H1 (cell line): Measurements from ENCODE around the gene DEXI. TPM values are rescaled to one million over a fixed set of nuclear protein-coding genes. Genes with fewer than 3 reads are reported as not detected.

Source experiments
- CTCF ChIA-PET: fragments of 300-600 bp; sonication (Branson Sonifier 250); formaldehyde crosslinking; loops from one replicate; lab custom pipeline; 2021; ENCODE audit not compliant: partially characterized antibody; lab: Charles Lee
- POLR2A ChIA-PET: fragments of 300-600 bp; sonication (Branson Sonifier 250); formaldehyde crosslinking; loops from one replicate; lab custom pipeline; 2021; ENCODE audit warnings: inconsistent platforms; ENCODE audit not compliant: partially characterized antibody; lab: Charles Lee
- DNase-seq, 2 experiments: peaks; one replicate each; pipeline versions ENCODE4 v3.0.0 to v3.0.0-alpha.2; 2010 to 2022; ENCODE audit warnings: low spot score in 2 of 2, low read depth in 1 of 2, mixed read lengths in 1 of 2
- FAIRE-seq: peaks from 2 replicates; lab custom pipeline; 2011; peaks lifted over from hg19 to GRCh38; lab: Jason Lieb, UNC
- H2AFZ ChIP-seq: 2 replicates; pipeline ENCODE4 v1.8.1; 2012; ENCODE audit warnings: low read length, inconsistent platforms
- H2AK5ac ChIP-seq: 2 replicates; pipeline ENCODE4 v1.6.1; 2013; ENCODE audit warnings: low read depth, low read length
- H2BK120ac ChIP-seq: replicated peaks from 2 replicates; pipeline ENCODE3; 2013; ENCODE audit warnings: low read depth, low read length, inconsistent platforms
- H2BK12ac ChIP-seq: 2 replicates; pipeline ENCODE4 v1.6.1; 2013; ENCODE audit warnings: low read depth, low read length
- H2BK15ac ChIP-seq: 2 replicates; pipeline ENCODE4 v1.6.1; 2013; ENCODE audit warnings: low read length
- H2BK20ac ChIP-seq: 2 replicates; pipeline ENCODE4 v1.6.1; 2013; ENCODE audit warnings: low read length
- H2BK5ac ChIP-seq: 2 replicates; pipeline ENCODE4 v1.6.1; 2013; ENCODE audit warnings: low read depth, low read length
- H3K14ac ChIP-seq: 2 replicates; pipeline ENCODE4 v1.6.1; 2013; ENCODE audit warnings: inconsistent platforms; ENCODE audit not compliant: insufficient read length
- H3K18ac ChIP-seq: 2 replicates; pipeline ENCODE4 v1.6.1; 2013; ENCODE audit warnings: low read length; ENCODE audit errors: extremely low read depth
- H3K23ac ChIP-seq: 2 replicates; pipeline ENCODE4 v1.6.1; 2013; ENCODE audit warnings: inconsistent platforms; ENCODE audit not compliant: insufficient read length
- H3K23me2 ChIP-seq: 2 replicates; pipeline ENCODE4 v1.6.1; 2013; ENCODE audit warnings: low read depth, low read length
- H3K27ac ChIP-seq: 2 replicates; pipeline ENCODE4 v1.6.1; 2011; ENCODE audit warnings: low read depth, low read length, inconsistent platforms
- H3K27me3 ChIP-seq, 4 experiments: replicated peaks in 1 of 4; 1 replicate in 1 of 4; 2 replicates in 3 of 4; pipeline versions ENCODE4 v1.6.1 to v1.8.1; 2011 to 2013; ENCODE audit warnings: low read length in 3 of 4, mild to moderate bottlenecking in 3 of 4, inconsistent platforms in 2 of 4, mixed read lengths in 2 of 4, moderate library complexity in 1 of 4; ENCODE audit not compliant: control insufficient read depth in 3 of 4, insufficient read depth in 3 of 4; ENCODE audit errors: extremely low read depth in 1 of 4
- H3K36me3 ChIP-seq, 4 experiments: 2 replicates each; pipeline versions ENCODE4 v1.6.1 to v1.8.1; 2011 to 2013; ENCODE audit warnings: mild to moderate bottlenecking in 4 of 4, low read length in 3 of 4, moderate library complexity in 2 of 4, control low read depth in 1 of 4, inconsistent platforms in 1 of 4; ENCODE audit not compliant: insufficient read depth in 4 of 4, control insufficient read depth in 2 of 4
- H3K4ac ChIP-seq: replicated peaks from 2 replicates; pipeline ENCODE3; 2013; ENCODE audit warnings: low read length, low read depth, mixed read lengths, inconsistent platforms; ENCODE audit not compliant: insufficient read length
- H3K4me1 ChIP-seq, 4 experiments: replicated peaks in 1 of 4; 1 replicate in 1 of 4; 2 replicates in 3 of 4; pipeline versions ENCODE4 v1.6.1 to v1.8.1; 2011 to 2013; ENCODE audit warnings: low read length in 3 of 4, inconsistent platforms in 2 of 4, mixed read lengths in 1 of 4; ENCODE audit not compliant: insufficient read depth in 4 of 4, control insufficient read depth in 3 of 4
- H3K4me2 ChIP-seq, 2 experiments: 2 replicates each; pipeline versions ENCODE4 v1.6.1 to v1.8.1; 2011 to 2013; ENCODE audit warnings: low read depth in 2 of 2, low read length in 2 of 2, control low read depth in 1 of 2, inconsistent platforms in 1 of 2, mild to moderate bottlenecking in 1 of 2; ENCODE audit not compliant: insufficient read depth in 1 of 2
- H3K4me3 ChIP-seq, 4 experiments: fragments of 200-600, 300-600 bp in 1 of 4; sonication (generic), shearing (Covaris generic), sonication (Bioruptor Twin) in 1 of 4; 2 replicates each; pipeline versions ENCODE4 v1.5.1 to v1.8.1; 2011 to 2016; ENCODE audit warnings: low read length in 4 of 4, low read depth in 3 of 4, control low read depth in 2 of 4, inconsistent platforms in 2 of 4, mild to moderate bottlenecking in 2 of 4, mixed read lengths in 1 of 4, moderate library complexity in 1 of 4; ENCODE audit not compliant: insufficient read depth in 2 of 4; ENCODE audit errors: extremely low read depth in 1 of 4
- H3K56ac ChIP-seq: replicated peaks from 2 replicates; pipeline ENCODE3; 2013; ENCODE audit warnings: low read depth, mild to moderate bottlenecking, mixed read lengths, low read length, inconsistent platforms; ENCODE audit not compliant: insufficient read length
- H3K79me1 ChIP-seq: 2 replicates; pipeline ENCODE4 v1.6.1; 2013; ENCODE audit warnings: low read depth, low read length, control low read depth
- H3K79me2 ChIP-seq, 2 experiments: 2 replicates each; pipeline versions ENCODE4 v1.6.1 to v1.8.1; 2012 to 2013; ENCODE audit warnings: low read length in 2 of 2, mild to moderate bottlenecking in 2 of 2, inconsistent platforms in 1 of 2; ENCODE audit not compliant: insufficient read depth in 2 of 2, control insufficient read depth in 1 of 2
- H3K9ac ChIP-seq, 4 experiments: replicated peaks in 1 of 4; 1 replicate in 1 of 4; 2 replicates in 3 of 4; pipeline versions ENCODE4 v1.6.1 to v1.8.1; 2011 to 2013; ENCODE audit warnings: low read depth in 3 of 4, low read length in 3 of 4, control low read depth in 2 of 4, mild to moderate bottlenecking in 2 of 4, moderate library complexity in 2 of 4, inconsistent platforms in 1 of 4; ENCODE audit errors: extremely low read depth in 1 of 4
- H3K9me3 ChIP-seq, 2 experiments: 2 replicates each; pipeline versions ENCODE4 v1.6.1 to v1.8.1; 2012 to 2013; ENCODE audit warnings: mild to moderate bottlenecking in 2 of 2, moderate library complexity in 2 of 2, control low read depth in 1 of 2, inconsistent platforms in 1 of 2, low read depth in 1 of 2, low read length in 1 of 2, mixed read lengths in 1 of 2; ENCODE audit not compliant: insufficient read depth in 2 of 2
- H4K20me1 ChIP-seq, 2 experiments: replicated peaks in 1 of 2; 2 replicates each; pipeline versions ENCODE3 to v1.8.1; 2011 to 2013; ENCODE audit warnings: inconsistent platforms in 2 of 2, low read length in 2 of 2, mild to moderate bottlenecking in 1 of 2; ENCODE audit not compliant: insufficient read depth in 2 of 2, control insufficient read depth in 1 of 2
- H4K5ac ChIP-seq: 2 replicates; pipeline ENCODE4 v1.6.1; 2013; ENCODE audit warnings: low read length, low read depth, mixed read lengths, inconsistent platforms; ENCODE audit not compliant: insufficient read length
- H4K8ac ChIP-seq: 2 replicates; pipeline ENCODE4 v1.8.0; 2013; ENCODE audit warnings: mild to moderate bottlenecking, moderate library complexity, low read length, inconsistent platforms; ENCODE audit not compliant: insufficient read depth; ENCODE audit errors: extremely low read depth
- H4K91ac ChIP-seq: replicated peaks from 2 replicates; pipeline ENCODE3; 2013; ENCODE audit warnings: low read length, mixed read lengths, inconsistent platforms; ENCODE audit not compliant: insufficient read length
- BRCA1 ChIP-seq: IDR thresholded peaks from 2 replicates; pipeline ENCODE4 v1.6.1; 2012; ENCODE audit warnings: low read depth, low read length, improper control_type of control experiment
- EP300 ChIP-seq, 2 experiments: IDR thresholded peaks; 1 replicate in 1 of 2; 2 replicates in 1 of 2; pipeline ENCODE4 v1.6.1; 2011 to 2012; ENCODE audit warnings: low read depth in 2 of 2, low read length in 2 of 2, mild to moderate bottlenecking in 2 of 2, borderline replicate concordance in 1 of 2, inconsistent platforms in 1 of 2, moderate library complexity in 1 of 2
- GTF2F1 ChIP-seq: IDR thresholded peaks from 2 replicates; pipeline ENCODE4 v1.6.1; 2012; ENCODE audit warnings: low read depth, low read length, improper control_type of control experiment, borderline replicate concordance
- SIN3A ChIP-seq, 2 experiments: IDR thresholded peaks in 1 of 2; conservative IDR thresholded peaks in 1 of 2; 2 replicates each; pipeline ENCODE4 v1.6.1; 2011 to 2012; ENCODE audit warnings: low read length in 2 of 2, improper control_type of control experiment in 1 of 2, low read depth in 1 of 2, mild to moderate bottlenecking in 1 of 2
- SRF ChIP-seq: IDR thresholded peaks from 2 replicates; pipeline ENCODE4 v1.6.1; 2011; ENCODE audit warnings: mild to moderate bottlenecking, low read depth, low read length, moderate library complexity
- WGBS, 2 experiments: shearing (Covaris generic) in 1 of 2; methylation state at CpG; one replicate each; pipeline versions ENCODE4 v1.1.6 to v1.1.7; 2013 to 2015; ENCODE audit warnings: low lambda C conversion rate in 2 of 2, mixed read lengths in 2 of 2, inconsistent platforms in 1 of 2, low coverage in 1 of 2, missing lambda C conversion rate in 1 of 2; ENCODE audit not compliant: insufficient replicate concordance in 2 of 2, insufficient coverage in 1 of 2, insufficient read length in 1 of 2; ENCODE audit errors: extremely low coverage in 1 of 2, missing lambda C conversion rate in 1 of 2; 5-methylcytosine and 5-hydroxymethylcytosine counted together
- polyA plus RNA-seq, 7 experiments: library from polyadenylated mRNA; depleted of rRNA in 3 of 7; stranded (reverse) in 5 of 7; unstranded in 2 of 7; fragments of >200 nt in 5 of 7; fragments of 200-250 nt in 2 of 7; gene quantifications; 1 replicate in 5 of 7; 2 replicates in 1 of 7; 4 replicates in 1 of 7; pipeline versions ENCODE4 v1.2.1 to v1.2.3, GENCODE V29; 2011 to 2013; ENCODE audit warnings: missing spikeins in 2 of 7, mixed read lengths in 2 of 7
- total RNA-seq: library from RNA; stranded (reverse); fragmentation: NEBNext Ultra II Directional; extraction: Animal tissue kit (Norgen Biotek cat#: 25700); gene quantifications from 2 replicates; pipeline ENCODE4 v1.2.1, GENCODE V29; 2021

Gene DEXI
- total and polyA plus RNA-seq, 2 of the 8 experiments (the other 6 are each of a cell fraction or from before 2014, with no cell fraction given): 39.5 to 47.3 TPM

GRCh38 chr16:10972108-10972818, 30.0 kb upstream of the DEXI start:
- H3K23me2 ChIP-seq: no peaks in the 10 kb centered on the region
- no peak for FAIRE-seq
- CTCF ChIA-PET: interaction anchor here (0.6 to 8.2 kb wide), 11 partner anchors 8 to 400 kb away, joined by 3 to 67 read pairs (median 6); partner anchors contain the start of gene SOCS1

More at GRCh38 chr16:10972108-10972818, 30.0 kb upstream of the DEXI start:
- no peak overlapping the region for H2AK5ac ChIP-seq
- no peak overlapping the region for H3K4ac ChIP-seq
- H3K4me1 ChIP-seq: peaks cover 0 to 2% (median 0%) of the 10 kb centered on the region in 4 experiments; a peak in 2 of 7 replicates
- H4K20me1 ChIP-seq: peaks cover 0 to 3% of the 10 kb centered on the region in 2 experiments
- H3K27me3 ChIP-seq: no peaks in the 10 kb centered on the region
- H2BK20ac ChIP-seq: no peak overlapping the region
- H3K36me3 ChIP-seq: 0 out of 8 replicates have a peak, but pooled peaks cover 0 to 3% (median 0%) of the 10 kb centered on the region in 4 experiments
- TF ChIP-seq SRF (no peak), SIN3A (conservative IDR thresholded peaks at IDR 0.05 in 1 of 2, IDR thresholded peaks at IDR 0.05 in 1 of 2; ENCODE audit: low read depth in 1 of 2, low read length in 2 of 2) (no peak), EP300 (IDR thresholded peaks at IDR 0.05; ENCODE audit: borderline replicate concordance in 1 of 2, low read depth in 2 of 2, low read length in 2 of 2) (no peak), GTF2F1 (no peak), BRCA1 (no peak)
- no peak overlapping the region for H3K27ac ChIP-seq
- no peak overlapping the region for H3K4me3 ChIP-seq
- no peak overlapping the region for H4K8ac ChIP-seq
- H3K79me1 ChIP-seq: no peaks in the 10 kb centered on the region
- DNase-seq: no peak
- no peak overlapping the region for H3K56ac ChIP-seq
- no peaks in the 10 kb centered on the region for H3K79me2 ChIP-seq
- H2BK120ac ChIP-seq: no peak overlapping the region
- H3K23ac ChIP-seq: no peak overlapping the region
- H2AFZ ChIP-seq: no peak overlapping the region
- H2BK15ac ChIP-seq: no peak overlapping the region
- H4K91ac ChIP-seq: no peak overlapping the region
- no peak overlapping the region for H3K14ac ChIP-seq
- WGBS, 2 experiments: 89% methylated on average over 4 of the region's 4 CpGs; no CpG with 5 or more reads in 1 of the 2 experiments
- no peak overlapping the region for H4K5ac ChIP-seq
- H3K18ac ChIP-seq: no peak overlapping the region
- H3K4me2 ChIP-seq: no peak overlapping the region
- H3K9ac ChIP-seq: no peak overlapping the region
- no peak overlapping the region for H2BK12ac ChIP-seq
- H3K9me3 ChIP-seq: no peaks in the 10 kb centered on the region
- H2BK5ac ChIP-seq: no peak overlapping the region
- POLR2A ChIA-PET: interaction anchor here (1.0 kb wide), 1 partner anchor 283 kb away, joined by 3 read pairs; no protein-coding TSS in a partner anchor
